H1 (cell line): ENCODE results near the gene DEAF1.

Experiments used
- HDAC2 ChIP-seq, 2 experiments: fragments of 300-600 bp in 1 of 2; sonication (generic) in 1 of 2; IDR thresholded peaks; 2 replicates each; pipeline ENCODE4 v1.6.1; 2011 to 2012; ENCODE audit warnings: low read depth in 2 of 2, low read length in 2 of 2, mild to moderate bottlenecking in 2 of 2, moderate library complexity in 2 of 2, borderline replicate concordance in 1 of 2, inconsistent platforms in 1 of 2
- POLR2A ChIP-seq, 2 experiments: IDR thresholded peaks; 1 replicate in 1 of 2; 2 replicates in 1 of 2; pipeline ENCODE4 v1.6.1; 2011; ENCODE audit warnings: low read depth in 2 of 2, low read length in 2 of 2, mild to moderate bottlenecking in 2 of 2; ENCODE audit errors: control extremely low read depth in 1 of 2

DNA sequence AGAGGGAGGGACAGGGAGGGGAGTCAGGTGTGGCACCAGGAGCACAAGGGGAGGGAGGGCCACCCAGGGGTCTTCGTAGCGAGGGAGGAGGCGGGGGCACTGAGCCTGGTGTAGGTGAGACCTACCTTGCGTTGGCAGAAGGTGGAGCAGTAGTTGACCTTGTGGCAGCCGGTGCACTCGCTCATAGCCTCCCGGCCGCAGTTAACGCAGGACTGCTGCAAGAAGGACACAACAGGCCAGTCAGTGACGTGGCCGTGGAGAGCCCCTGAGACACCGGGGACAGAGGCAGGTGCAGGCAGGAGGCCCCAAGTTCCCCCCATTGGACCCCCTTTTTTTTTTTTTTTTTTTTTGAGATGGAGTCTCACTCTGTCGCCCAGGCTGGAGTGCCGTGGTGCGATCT, 41.2 kb downstream of the DEAF1 start:
- TF ChIP-seq HDAC2 (IDR thresholded peaks at IDR 0.05; ENCODE audit: borderline replicate concordance in 1 of 2, low read depth in 2 of 2, low read length in 2 of 2) = no peak
- TF ChIP-seq POLR2A (IDR thresholded peaks at IDR 0.05; ENCODE audit: control extremely low read depth in 1 of 2, low read depth in 2 of 2, low read length in 2 of 2) = no peak
